GM10248 (cell line): ENCODE results near the gene DDO.

Source experiments
- CTCF ChIA-PET: fragments of 300-600 bp; sonication (Branson Sonifier 250); formaldehyde crosslinking; extraction: SDS; loops from one replicate; lab custom pipeline; 2021; ENCODE audit warnings: antibody characterized with exemption; lab: Yijun Ruan, JAX
- POLR2A ChIA-PET: fragments of 350-650 bp; sonication (Branson Sonifier 250); formaldehyde crosslinking; extraction: SDS; loops from one replicate; lab custom pipeline; 2020; ENCODE audit warnings: antibody characterized with exemption; lab: Yijun Ruan, JAX
- DNase-seq: peaks from one replicate; pipeline ENCODE4 v3.0.0; 2012; ENCODE audit errors: extremely low spot score
- CTCF ChIP-seq: IDR thresholded peaks from 2 replicates; pipeline ENCODE4 v1.5.1; 2012; ENCODE audit warnings: mild to moderate bottlenecking, low read depth; ENCODE audit errors: extremely low read depth, missing control alignments, control extremely low read depth

The DDO gene

GRCh38 chr6:110390404-110390803 is 25.0 kb downstream of the DDO start:
- no peak for DNase-seq
- ChIA-PET POLR2A (interaction anchor here (0.7 kb wide), 1 partner anchor 910 kb away, joined by 5 read pairs; no protein-coding TSS in a partner anchor), CTCF (interaction anchor here (0.8 to 7.9 kb wide), 17 partner anchors 12 to 863 kb away, joined by 3 to 77 read pairs (median 4); partner anchors contain the start of gene DDO)
- TF ChIP-seq CTCF: no peak

- TF ChIP-seq CTCF: no peak
- no peak for DNase-seq
- ChIA-PET POLR2A (no interaction called here), CTCF (interaction anchor here (0.8 to 7.9 kb wide), 17 partner anchors 13 to 862 kb away, joined by 3 to 77 read pairs (median 4); partner anchors contain the start of gene DDO)
These were observed 25.5 kb downstream of the DDO start for GRCh38 chr6:110389689-110390382.

- ChIA-PET CTCF (interaction anchor here (1.1 to 7.9 kb wide), 4 partner anchors 15 to 348 kb away, joined by 3 to 47 read pairs (median 4); no protein-coding TSS in a partner anchor), POLR2A (no interaction called here)
- no peak for DNase-seq
- no peak for TF ChIP-seq CTCF
These were observed 27.4 kb downstream of the DDO start for GRCh38 chr6:110387986-110388385.

GRCh38 chr6:110385458-110385863 is 29.9 kb downstream of the DDO start:
- POLR2A ChIA-PET: no interaction called here
- TF ChIP-seq CTCF: no peak
- CTCF ChIA-PET: interaction anchor here (1.0 to 1.3 kb wide), 4 partner anchors 9 to 346 kb away, joined by 3 to 6 read pairs (median 4); no protein-coding TSS in a partner anchor

GRCh38 chr6:110378552-110378951 is 36.8 kb downstream of the DDO start:
- POLR2A ChIA-PET: no interaction called here
- CTCF ChIA-PET: no interaction called here
- no peak for DNase-seq
- TF ChIP-seq CTCF: no peak

More at GRCh38 chr6:110385458-110385863, 29.9 kb downstream of the DDO start:
- DNase-seq: no peak

- TF ChIP-seq CTCF: no peak
- CTCF ChIA-PET: interaction anchor here (2.3 kb wide), 1 partner anchor 22 kb away, joined by 11 read pairs; no protein-coding TSS in a partner anchor
- no peak for DNase-seq
- POLR2A ChIA-PET: no interaction called here
These were observed 46.3 kb downstream of the DDO start for GRCh38 chr6:110369066-110369465.
